Measurements from ENCODE around the gene COL5A3.

Gene COL5A3

GRCh38 chr19:9943744-9944143 lies 66.6 kb downstream of the COL5A3 start:
- H3F3A ChIP-seq (ENCODE audit: insufficient read depth), result no peaks in the 10 kb centered on the region

DNA sequence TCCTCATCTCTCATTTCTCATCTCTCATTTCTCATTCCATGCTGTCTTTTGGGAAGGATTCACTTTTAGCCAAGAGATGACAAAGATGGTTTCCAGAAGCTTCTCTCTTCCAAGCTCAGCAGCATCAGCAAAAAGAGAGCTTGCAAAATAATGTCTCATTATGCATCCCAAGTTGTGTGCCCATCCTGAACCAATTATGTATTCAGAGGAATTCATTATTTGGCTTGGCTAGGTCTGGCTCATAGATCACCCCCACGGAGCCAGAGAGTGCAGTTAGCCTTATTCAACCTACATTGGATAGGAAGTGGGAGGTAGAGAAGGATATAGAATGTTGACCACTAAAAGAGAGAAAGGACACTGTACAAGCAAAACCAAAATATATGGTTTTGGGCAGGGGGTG lies 68.6 kb downstream of the COL5A3 start:
- Histone ChIP-seq H2AFZ (ENCODE audit: low read depth, low read length, severe bottlenecking) (no peak overlapping the region), H3K4me3 (ENCODE audit: insufficient read depth, low read length, poor library complexity, severe bottlenecking) (no peak overlapping the region), H3K27me3 (ENCODE audit: low read length) (no peaks in the 10 kb centered on the region), H3K9me3 (ENCODE audit: insufficient read depth, low read length) (peaks cover 12% of the 10 kb centered on the region; the same call in 1 of the 2 replicates), H3K36me3 (ENCODE audit: low read length) (no peaks in the 10 kb centered on the region), H3K4me2 (ENCODE audit: low read depth, low read length, poor library complexity, severe bottlenecking) (no peak overlapping the region), H3F3A (ENCODE audit: insufficient read depth) (no peaks in the 10 kb centered on the region), H3K9me2 (replicated peaks; ENCODE audit: insufficient read depth, low read length) (no peaks in the 10 kb centered on the region), H3K27ac (ENCODE audit: low read depth, low read length) (no peak overlapping the region), H4K20me1 (ENCODE audit: low read depth, low read length) (no peaks in the 10 kb centered on the region), H3K79me2 (ENCODE audit: insufficient read depth, low read length) (no peaks in the 10 kb centered on the region), H3K9ac (ENCODE audit: low read length) (no peak overlapping the region)
- TF ChIP-seq EZH2phosphoT487 (conservative IDR thresholded peaks at IDR 0.05; ENCODE audit: low read length) (no peak), CTCF (IDR thresholded peaks at IDR 0.05; ENCODE audit: insufficient read depth, low read length, poor library complexity, severe bottlenecking) (no peak)

More at GRCh38 chr19:9943744-9944143, 66.6 kb downstream of the COL5A3 start:
- Histone ChIP-seq H3K79me2 (ENCODE audit: insufficient read depth, low read length) (no peaks in the 10 kb centered on the region), H4K20me1 (ENCODE audit: low read depth, low read length) (no peaks in the 10 kb centered on the region), H3K9ac (ENCODE audit: low read length) (no peak overlapping the region), H3K4me2 (ENCODE audit: low read depth, low read length, poor library complexity, severe bottlenecking) (no peak overlapping the region), H2AFZ (ENCODE audit: low read depth, low read length, severe bottlenecking) (no peak overlapping the region), H3K36me3 (ENCODE audit: low read length) (no peaks in the 10 kb centered on the region), H3K9me3 (ENCODE audit: insufficient read depth, low read length) (peaks cover 12% of the 10 kb centered on the region; the same call in 1 of the 2 replicates), H3K4me3 (ENCODE audit: insufficient read depth, low read length, poor library complexity, severe bottlenecking) (no peak overlapping the region), H3K27ac (ENCODE audit: low read depth, low read length) (no peak overlapping the region), H3K9me2 (replicated peaks; ENCODE audit: insufficient read depth, low read length) (no peaks in the 10 kb centered on the region), H3K27me3 (ENCODE audit: low read length) (no peaks in the 10 kb centered on the region)
- TF ChIP-seq EZH2phosphoT487 (conservative IDR thresholded peaks at IDR 0.05; ENCODE audit: low read length) (no peak), CTCF (IDR thresholded peaks at IDR 0.05; ENCODE audit: insufficient read depth, low read length, poor library complexity, severe bottlenecking) (no peak)

DNA sequence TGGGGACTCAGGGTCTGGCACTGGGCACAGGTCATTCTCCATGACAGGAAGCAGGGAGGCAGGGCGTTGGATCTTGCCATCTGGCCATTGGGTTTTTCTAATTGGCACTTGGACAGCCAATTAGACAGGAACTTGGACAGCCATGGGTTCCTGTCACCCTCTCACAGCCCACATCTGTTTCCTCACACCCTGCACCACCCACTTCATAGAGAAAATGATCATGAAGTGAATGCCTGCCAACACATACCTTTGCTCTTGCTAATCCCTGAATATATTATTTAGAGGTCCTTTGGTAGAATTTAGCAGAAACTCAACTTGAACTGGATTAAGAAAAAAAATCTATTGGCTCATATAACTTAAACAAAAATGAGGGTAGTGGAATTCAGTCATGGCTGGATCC lies 69.1 kb downstream of the COL5A3 start:
- H3K4me3 ChIP-seq (ENCODE audit: insufficient read depth, low read length, poor library complexity, severe bottlenecking), result no peak overlapping the region
- no peaks in the 10 kb centered on the region for H4K20me1 ChIP-seq (ENCODE audit: low read depth, low read length)
- no peak overlapping the region for H3K9ac ChIP-seq (ENCODE audit: low read length)
- H3K27ac ChIP-seq (ENCODE audit: low read depth, low read length), result no peak overlapping the region
- H3K4me2 ChIP-seq (ENCODE audit: low read depth, low read length, poor library complexity, severe bottlenecking), result no peak overlapping the region
- TF ChIP-seq EZH2phosphoT487 (conservative IDR thresholded peaks at IDR 0.05; ENCODE audit: low read length) (no peak), CTCF (IDR thresholded peaks at IDR 0.05; ENCODE audit: insufficient read depth, low read length, poor library complexity, severe bottlenecking) (no peak)
- no peaks in the 10 kb centered on the region for H3K27me3 ChIP-seq (ENCODE audit: low read length)
- H2AFZ ChIP-seq (ENCODE audit: low read depth, low read length, severe bottlenecking), result no peak overlapping the region
- H3K36me3 ChIP-seq (ENCODE audit: low read length), result no peaks in the 10 kb centered on the region
- no peaks in the 10 kb centered on the region for H3K79me2 ChIP-seq (ENCODE audit: insufficient read depth, low read length)
- H3K9me2 ChIP-seq (replicated peaks; ENCODE audit: insufficient read depth, low read length), result no peaks in the 10 kb centered on the region
- H3F3A ChIP-seq (ENCODE audit: insufficient read depth), result no peaks in the 10 kb centered on the region
- peaks cover 12% of the 10 kb centered on the region; the same call in 1 of the 2 replicates for H3K9me3 ChIP-seq (ENCODE audit: insufficient read depth, low read length)

Data from SU-DHL-6 (cell line).